Nucleus accumbens (tissue), 56 donors: ENCODE measurements around the gene SIK1.
"Not testable (repeated sequence)": the region's sequence is repeated elsewhere in the genome, so short reads cannot be mapped to it uniquely, and the experiment has no call there.

Experiments used
- DNase-seq, 56 donors: peaks; one replicate each; lab custom pipeline; 2025; lab: John Stamatoyannopoulos, UW

Gene SIK1

GRCh38 chr21:43398533-43398932 lies 28.4 kb downstream of the SIK1 start:
- not testable (repeated sequence) for DNase-seq

- not testable (repeated sequence) for DNase-seq
Measured at GRCh38 chr21:43398000-43398399, 28.9 kb downstream of the SIK1 start.

- DNase-seq = not testable (repeated sequence)
Measured at GRCh38 chr21:43397439-43397808, 29.5 kb downstream of the SIK1 start.

GRCh38 chr21:43396788-43397438 lies 30.0 kb downstream of the SIK1 start:
- DNase-seq = not testable (repeated sequence)

GRCh38 chr21:43383351-43383750 lies 43.6 kb downstream of the SIK1 start:
- not testable (repeated sequence) for DNase-seq

GRCh38 chr21:43382902-43383301 lies 44.0 kb downstream of the SIK1 start:
- peak in 4 of 56 donors; percentile 21 to 30 (median 24) for DNase-seq

- DNase-seq = not testable (repeated sequence)
Measured at GRCh38 chr21:43380852-43381533, 45.9 kb downstream of the SIK1 start.

- DNase-seq = not testable (repeated sequence)
Measured at GRCh38 chr21:43380337-43380736, 46.6 kb downstream of the SIK1 start.

GRCh38 chr21:43379626-43380122 lies 47.3 kb downstream of the SIK1 start:
- not testable (repeated sequence) for DNase-seq

GRCh38 chr21:43376478-43376882 lies 50.5 kb downstream of the SIK1 start:
- no peak for DNase-seq

- no peak for DNase-seq
Measured at GRCh38 chr21:43375837-43376477, 51.0 kb downstream of the SIK1 start.

GRCh38 chr21:43375006-43375836 lies 51.7 kb downstream of the SIK1 start:
- DNase-seq = no peak

- DNase-seq = no peak
Measured at GRCh38 chr21:43374228-43374885, 52.6 kb downstream of the SIK1 start.

GRCh38 chr21:43373362-43374227 lies 53.3 kb downstream of the SIK1 start:
- DNase-seq = peak in 5 of 56 donors; percentile 19 to 46 (median 31)

- DNase-seq = no peak
Measured at GRCh38 chr21:43372663-43373361, 54.1 kb downstream of the SIK1 start.

GRCh38 chr21:43371786-43372185 lies 55.1 kb downstream of the SIK1 start:
- DNase-seq = no peak

- no peak for DNase-seq
Measured at GRCh38 chr21:43370888-43371570, 55.9 kb downstream of the SIK1 start.
